ENCODE results near the gene RASSF1. TPM values are rescaled to one million over a fixed set of nuclear protein-coding genes. Genes with fewer than 3 reads are reported as not detected.

The RASSF1 gene
- total and polyA plus RNA-seq, 2 of the 4 experiments (the other 2 are of a cell fraction) = 17.4 to 53.4 TPM

- H3K56ac ChIP-seq (ENCODE audit: extremely low read depth, insufficient read depth, low read length) = no peak overlapping the region
- no peak overlapping the region for H4K8ac ChIP-seq (ENCODE audit: low read depth in 2 of 2, low read length in 2 of 2)
- no peaks in the 10 kb centered on the region for H3K27me3 ChIP-seq (ENCODE audit: control insufficient read depth, insufficient read depth, low read length)
- no peak overlapping the region for H3K4me3 ChIP-seq (ENCODE audit: insufficient read depth, low read depth, low read length)
- no peak overlapping the region for H4K91ac ChIP-seq (ENCODE audit: insufficient read depth, low read depth, low read length)
- H3K9me3 ChIP-seq (ENCODE audit: control insufficient read depth, insufficient read depth, low read length) = no peaks in the 10 kb centered on the region
- no peak overlapping the region for H2AK5ac ChIP-seq (ENCODE audit: low read depth, low read length)
- peaks cover 17% of the 10 kb centered on the region for H3K9me1 ChIP-seq (ENCODE audit: insufficient read depth, low read length)
- no peak overlapping the region for H3K14ac ChIP-seq (replicated peaks; ENCODE audit: low read depth, low read length)
- no TSS peak for BruUV-seq (replicated peaks)
- DNase-seq (no peak), ATAC-seq (ENCODE audit: low read depth) (no peak)
- ChIA-PET CTCF (no interaction called here), POLR2A (ENCODE audit: unreplicated experiment) (no interaction called here)
- H4K5ac ChIP-seq (ENCODE audit: low read depth, low read length) = no peak overlapping the region
- no peak overlapping the region for H2BK20ac ChIP-seq (ENCODE audit: low read depth, low read length)
- H2BK120ac ChIP-seq (ENCODE audit: low read depth, low read length) = no peak overlapping the region
- H3K9ac ChIP-seq (ENCODE audit: low read depth, low read length) = no peak overlapping the region
- WGBS, 2 experiments (ENCODE audit: extremely low coverage in 2 of 2, insufficient read length in 1 of 2) = 98% methylated on average over 5 of the region's 8 CpGs; no CpG with 5 or more reads in 1 of the 2 experiments
- intact Hi-C loops (cut with micrococcal nuclease) = no loop called here
- H4K20me1 ChIP-seq (ENCODE audit: insufficient read depth, low read length) = no peaks in the 10 kb centered on the region
- H3K4ac ChIP-seq (ENCODE audit: low read depth, low read length) = no peak overlapping the region
- dilution Hi-C loops (cut with HindIII; ENCODE audit: low sequenced_read_pairs, unreplicated experiment) = no loop called here
- no peak overlapping the region for H3K27ac ChIP-seq (ENCODE audit: insufficient read depth, low read length)
- no peak overlapping the region for H3K18ac ChIP-seq (ENCODE audit: low read depth, low read length)
- peaks cover 21% of the 10 kb centered on the region for H3K4me1 ChIP-seq (ENCODE audit: control insufficient read depth, insufficient read depth, low read length)
- in situ Hi-C loops (cut with MboI; ENCODE audit: low sequenced_read_pairs) = no loop called here
- no peak overlapping the region for H2AK9ac ChIP-seq (replicated peaks; ENCODE audit: low read depth, low read length, poor library complexity)
- H2AFZ ChIP-seq (replicated peaks; ENCODE audit: low read length, poor library complexity) = peak overlapping the region; percentile 45
- H3K4me2 ChIP-seq (ENCODE audit: low read depth, low read length) = no peak overlapping the region
- H3K36me3 ChIP-seq (ENCODE audit: control insufficient read depth, insufficient read depth, low read length) = no peaks in the 10 kb centered on the region
- peaks cover 19 to 38% of the 10 kb centered on the region in 2 experiments; a peak in 3 of 4 replicates for H3K79me1 ChIP-seq (ENCODE audit: low read depth in 1 of 2, low read length in 2 of 2)
- H2BK15ac ChIP-seq (ENCODE audit: low read depth, low read length) = no peak overlapping the region
- H2BK5ac ChIP-seq (ENCODE audit: low read depth, low read length, poor library complexity, severe bottlenecking) = no peak overlapping the region
- no peak overlapping the region for H3K23ac ChIP-seq (ENCODE audit: low read depth, low read length)
- TF ChIP-seq RFX5 (IDR thresholded peaks at IDR 0.05; ENCODE audit: low read depth, low read length) = no peak
- no peak for TF ChIP-seq SMC3 (IDR thresholded peaks at IDR 0.05; ENCODE audit: low read depth, low read length)
- no peak for TF ChIP-seq MAFK (IDR thresholded peaks at IDR 0.05; ENCODE audit: low read depth, low read length)
- no peak for TF ChIP-seq BHLHE40 (IDR thresholded peaks at IDR 0.05; ENCODE audit: low read depth, low read length)
- no peak for TF ChIP-seq MAZ (IDR thresholded peaks at IDR 0.05; ENCODE audit: borderline replicate concordance, low read depth, low read length)
- no peak for TF ChIP-seq MXI1 (IDR thresholded peaks at IDR 0.05; ENCODE audit: borderline replicate concordance, low read depth, low read length)
- no peak for TF ChIP-seq FOS (IDR thresholded peaks at IDR 0.05; ENCODE audit: low read depth, low read length)
- TF ChIP-seq, protein P1, sequence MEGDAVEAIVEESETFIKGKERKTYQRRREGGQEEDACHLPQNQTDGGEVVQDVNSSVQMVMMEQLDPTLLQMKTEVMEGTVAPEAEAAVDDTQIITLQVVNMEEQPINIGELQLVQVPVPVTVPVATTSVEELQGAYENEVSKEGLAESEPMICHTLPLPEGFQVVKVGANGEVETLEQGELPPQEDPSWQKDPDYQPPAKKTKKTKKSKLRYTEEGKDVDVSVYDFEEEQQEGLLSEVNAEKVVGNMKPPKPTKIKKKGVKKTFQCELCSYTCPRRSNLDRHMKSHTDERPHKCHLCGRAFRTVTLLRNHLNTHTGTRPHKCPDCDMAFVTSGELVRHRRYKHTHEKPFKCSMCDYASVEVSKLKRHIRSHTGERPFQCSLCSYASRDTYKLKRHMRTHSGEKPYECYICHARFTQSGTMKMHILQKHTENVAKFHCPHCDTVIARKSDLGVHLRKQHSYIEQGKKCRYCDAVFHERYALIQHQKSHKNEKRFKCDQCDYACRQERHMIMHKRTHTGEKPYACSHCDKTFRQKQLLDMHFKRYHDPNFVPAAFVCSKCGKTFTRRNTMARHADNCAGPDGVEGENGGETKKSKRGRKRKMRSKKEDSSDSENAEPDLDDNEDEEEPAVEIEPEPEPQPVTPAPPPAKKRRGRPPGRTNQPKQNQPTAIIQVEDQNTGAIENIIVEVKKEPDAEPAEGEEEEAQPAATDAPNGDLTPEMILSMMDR (conservative IDR thresholded peaks at IDR 0.05; ENCODE audit: low read depth, low read length) = no peak
- TF ChIP-seq USF2 (IDR thresholded peaks at IDR 0.05; ENCODE audit: low read depth, low read length) = no peak
- no peak for TF ChIP-seq CEBPB (IDR thresholded peaks at IDR 0.05; ENCODE audit: low read depth, low read length)
- no peak for TF ChIP-seq RCOR1 (IDR thresholded peaks at IDR 0.05; ENCODE audit: insufficient replicate concordance, low read length)
- TF ChIP-seq POLR2A (IDR thresholded peaks at IDR 0.05; ENCODE audit: low read depth, low read length) = no peak
- no peak for TF ChIP-seq CHD1 (IDR thresholded peaks at IDR 0.05; ENCODE audit: low read depth, low read length)
- TF ChIP-seq RAD21 (IDR thresholded peaks at IDR 0.05; ENCODE audit: low read length) = no peak
- TF ChIP-seq NFE2L2 (IDR thresholded peaks at IDR 0.05; ENCODE audit: low read depth, low read length) = no peak
These were observed 44.8 kb downstream of the RASSF1 start for GRCh38 chr3:50295553-50296431.

Measured in IMR-90 (cell line).